ENCODE measurements around the gene COPB1.
"Not testable (repeated sequence)": the region's sequence is repeated elsewhere in the genome, so short reads cannot be mapped to it uniquely, and the experiment has no call there.

The COPB1 gene

GRCh38 chr11:14537134-14537599, 37.6 kb upstream of the COPB1 start:
- peak; percentile 31 for DNase-seq
- Histone ChIP-seq H3K36me3 (replicated peaks) (no peaks in the 10 kb centered on the region), H3K27me3 (replicated peaks) (no peaks in the 10 kb centered on the region), H3K4me3 (ENCODE audit: low read depth, low read length) (no peak overlapping the region), H3K27ac (no peak overlapping the region)
- TF ChIP-seq CTCF (IDR thresholded peaks at IDR 0.05; ENCODE audit: low read depth, low read length, missing control alignments), result peak; percentile 78
- in situ Hi-C loops (cut with HindIII; ENCODE audit: low pct_ligation_motif_present, low sequenced_read_pairs), result no loop called here

DNA sequence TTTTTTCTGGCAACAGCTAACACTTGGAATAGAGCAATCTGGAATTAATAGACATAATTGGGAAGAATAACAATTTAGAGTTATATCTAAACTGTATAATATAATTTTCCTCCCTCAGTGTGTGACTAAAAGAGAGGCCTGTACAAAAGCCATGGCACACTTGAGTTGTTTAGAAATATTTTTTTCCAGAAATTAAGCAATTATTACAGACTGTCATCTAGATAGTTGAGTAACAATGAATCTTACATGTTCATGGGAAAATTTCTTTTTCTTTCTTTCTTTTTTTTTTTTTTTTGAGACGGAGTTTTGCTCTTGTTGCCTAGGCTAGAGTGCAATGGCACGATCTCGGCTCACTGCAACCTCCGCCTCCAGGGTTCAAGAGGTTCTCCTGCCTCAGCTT, 35.6 kb upstream of the COPB1 start:
- DNase-seq, result not testable (repeated sequence)

GRCh38 chr11:14529951-14530350, 30.3 kb upstream of the COPB1 start:
- no peak overlapping the region for H3K27ac ChIP-seq
- H3K4me3 ChIP-seq (ENCODE audit: low read depth, low read length), result no peak overlapping the region
- H3K36me3 ChIP-seq (replicated peaks), result no peaks in the 10 kb centered on the region
- in situ Hi-C loops (cut with HindIII; ENCODE audit: low pct_ligation_motif_present, low sequenced_read_pairs), result no loop called here
- H3K27me3 ChIP-seq (replicated peaks), result no peaks in the 10 kb centered on the region
- no peak for TF ChIP-seq CTCF (IDR thresholded peaks at IDR 0.05; ENCODE audit: low read depth, low read length, missing control alignments)
- no peak for DNase-seq

More for the DNA sequence above, 35.6 kb upstream of the COPB1 start:
- H3K36me3 ChIP-seq (replicated peaks); in situ Hi-C loops (cut with HindIII; ENCODE audit: low pct_ligation_motif_present, low sequenced_read_pairs); H3K27ac ChIP-seq; H3K4me3 ChIP-seq (ENCODE audit: low read depth, low read length); H3K27me3 ChIP-seq (replicated peaks): not testable (repeated sequence)

- no peak for DNase-seq
- TF ChIP-seq CTCF (IDR thresholded peaks at IDR 0.05; ENCODE audit: low read depth, low read length, missing control alignments), result no peak
- Histone ChIP-seq H3K27ac (no peak overlapping the region), H3K4me3 (ENCODE audit: low read depth, low read length) (no peak overlapping the region), H3K36me3 (replicated peaks) (no peaks in the 10 kb centered on the region), H3K27me3 (replicated peaks) (no peaks in the 10 kb centered on the region)
- in situ Hi-C loops (cut with HindIII; ENCODE audit: low pct_ligation_motif_present, low sequenced_read_pairs), result no loop called here
These were observed 29.7 kb upstream of the COPB1 start for GRCh38 chr11:14529321-14529720.

DNA sequence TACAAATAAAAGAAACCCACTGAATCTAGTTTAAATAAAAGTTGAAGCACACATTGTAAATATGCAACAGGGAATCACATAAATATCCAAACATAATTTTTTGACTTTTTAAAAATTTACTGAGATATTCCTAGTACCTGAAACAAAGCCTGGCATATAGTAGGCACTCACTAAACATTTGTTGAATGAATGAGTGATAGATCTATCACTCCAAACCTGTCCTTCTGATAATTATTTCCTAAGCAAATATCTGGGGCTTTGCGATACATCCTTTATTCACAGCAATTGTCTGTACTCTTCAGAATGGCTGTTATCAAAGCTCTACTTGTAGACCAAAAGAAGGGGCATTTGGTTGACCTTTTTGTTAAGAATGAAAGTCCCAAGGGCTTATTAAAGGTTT, 23.2 kb upstream of the COPB1 start:
- in situ Hi-C loops (cut with HindIII; ENCODE audit: low pct_ligation_motif_present, low sequenced_read_pairs), result no loop called here
- Histone ChIP-seq H3K36me3 (replicated peaks) (peaks cover 5% of the 10 kb centered on the region), H3K27me3 (replicated peaks) (no peaks in the 10 kb centered on the region), H3K27ac (no peak overlapping the region), H3K4me3 (ENCODE audit: low read depth, low read length) (no peak overlapping the region)
- no peak for TF ChIP-seq CTCF (IDR thresholded peaks at IDR 0.05; ENCODE audit: low read depth, low read length, missing control alignments)
- DNase-seq, result no peak

DNA sequence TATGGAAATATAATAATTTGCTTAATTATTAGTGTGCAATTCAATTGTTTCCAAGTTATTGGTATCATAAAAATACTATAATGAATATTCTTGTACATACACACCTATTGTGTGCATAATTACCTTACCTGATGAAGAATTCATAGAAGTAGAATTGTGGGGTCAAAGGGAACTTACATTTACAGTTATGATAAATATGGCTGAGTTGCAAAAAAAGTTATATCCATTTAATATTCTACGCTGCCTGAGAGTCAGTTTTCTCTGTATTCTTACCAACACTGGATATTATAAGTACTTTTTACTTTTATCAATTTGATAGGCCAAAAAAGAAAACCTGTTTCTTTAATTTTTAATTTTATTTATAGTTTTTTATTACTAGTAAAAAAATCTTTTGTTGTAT, 22.6 kb upstream of the COPB1 start:
- TF ChIP-seq CTCF (IDR thresholded peaks at IDR 0.05; ENCODE audit: low read depth, low read length, missing control alignments), result no peak
- no peak for DNase-seq
- Histone ChIP-seq H3K27me3 (replicated peaks) (no peaks in the 10 kb centered on the region), H3K36me3 (replicated peaks) (peaks cover 10% of the 10 kb centered on the region), H3K4me3 (ENCODE audit: low read depth, low read length) (no peak overlapping the region), H3K27ac (no peak overlapping the region)
- in situ Hi-C loops (cut with HindIII; ENCODE audit: low pct_ligation_motif_present, low sequenced_read_pairs), result no loop called here
